GM18907 (cell line): Measurements from ENCODE around the gene LAMTOR4.
A peak's percentile ranks its signal among the peaks of the same experiment; 100 is the strongest.
"Not testable (repeated sequence)": the region's sequence is repeated elsewhere in the genome, so short reads cannot be mapped to it uniquely, and the experiment has no call there.

Experiments
- ATAC-seq: cut with Tn5 transposase; IDR thresholded peaks from one replicate; pipeline ENCODE4 v1.9.1; 2021; ENCODE audit warnings: mild to moderate bottlenecking, moderate library complexity; ENCODE audit not compliant: unreplicated experiment

Gene LAMTOR4

DNA sequence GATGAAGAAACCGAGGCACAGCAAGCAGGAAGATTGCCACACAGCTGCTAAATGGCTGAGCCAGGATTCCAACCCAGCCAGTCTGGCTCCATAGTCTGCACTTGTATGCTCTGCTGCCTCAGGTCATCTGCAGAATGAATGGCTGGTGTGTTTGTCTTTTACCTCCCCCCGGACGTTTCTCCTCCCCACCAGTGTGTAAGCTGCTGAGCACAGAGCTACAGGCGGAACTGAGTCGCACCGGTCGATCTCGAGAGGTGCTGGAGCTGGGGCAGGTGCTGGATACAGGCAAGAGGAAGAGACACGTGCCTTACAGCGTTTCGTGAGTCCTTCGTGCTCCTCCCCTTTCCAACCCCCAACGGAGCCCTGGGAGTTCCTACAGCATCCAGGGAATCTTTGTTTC, 26.7 kb upstream of the LAMTOR4 start:
- no peak for ATAC-seq

DNA sequence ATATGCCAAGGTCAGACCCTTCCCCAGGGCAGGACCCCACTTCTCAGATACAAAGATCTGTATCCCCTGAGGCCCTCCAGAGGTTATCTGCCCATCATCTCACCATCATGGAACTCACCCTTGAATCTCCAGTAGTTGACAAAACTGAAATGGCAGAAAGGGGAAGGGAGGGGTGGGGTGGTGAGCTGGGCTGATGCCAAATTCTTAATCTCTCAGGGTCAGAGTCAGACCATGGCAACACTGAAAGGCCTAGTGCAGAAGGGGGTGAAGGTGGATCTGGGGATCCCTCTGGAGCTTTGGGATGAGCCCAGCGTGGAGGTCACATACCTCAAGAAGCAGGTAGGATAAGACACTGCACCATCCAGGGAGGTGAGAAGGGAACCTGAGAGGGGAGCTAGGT, 26.1 kb upstream of the LAMTOR4 start:
- no peak for ATAC-seq

DNA sequence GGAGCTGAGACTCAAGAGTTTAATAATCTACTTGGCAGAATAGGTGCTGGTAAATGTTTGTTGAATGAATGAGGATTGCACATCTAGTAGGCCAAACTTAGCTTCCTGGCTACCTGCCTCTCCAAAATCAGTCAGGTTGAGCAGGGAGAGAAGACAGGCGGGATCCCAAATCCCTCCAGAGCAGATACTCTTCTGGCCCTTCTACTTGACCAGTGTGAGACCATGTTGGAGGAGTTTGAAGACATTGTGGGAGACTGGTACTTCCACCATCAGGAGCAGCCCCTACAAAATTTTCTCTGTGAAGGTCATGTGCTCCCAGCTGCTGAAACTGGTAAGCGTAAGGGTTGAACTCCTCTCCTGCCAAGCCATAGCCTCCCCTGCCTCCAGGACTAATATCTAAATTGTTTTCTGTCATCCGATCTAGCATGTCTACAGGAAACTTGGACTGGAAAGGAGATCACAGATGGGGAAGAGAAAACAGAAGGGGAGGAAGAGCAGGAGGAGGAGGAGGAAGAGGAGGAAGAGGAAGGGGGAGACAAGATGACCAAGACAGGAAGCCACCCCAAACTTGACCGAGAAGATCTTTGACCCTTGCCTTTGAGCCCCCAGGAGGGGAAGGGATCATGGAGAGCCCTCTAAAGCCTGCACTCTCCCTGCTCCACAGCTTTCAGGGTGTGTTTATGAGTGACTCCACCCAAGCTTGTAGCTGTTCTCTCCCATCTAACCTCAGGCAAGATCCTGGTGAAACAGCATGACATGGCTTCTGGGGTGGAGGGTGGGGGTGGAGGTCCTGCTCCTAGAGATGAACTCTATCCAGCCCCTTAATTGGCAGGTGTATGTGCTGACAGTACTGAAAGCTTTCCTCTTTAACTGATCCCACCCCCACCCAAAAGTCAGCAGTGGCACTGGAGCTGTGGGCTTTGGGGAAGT, 24.2 kb upstream of the LAMTOR4 start:
- ATAC-seq, result no peak

DNA sequence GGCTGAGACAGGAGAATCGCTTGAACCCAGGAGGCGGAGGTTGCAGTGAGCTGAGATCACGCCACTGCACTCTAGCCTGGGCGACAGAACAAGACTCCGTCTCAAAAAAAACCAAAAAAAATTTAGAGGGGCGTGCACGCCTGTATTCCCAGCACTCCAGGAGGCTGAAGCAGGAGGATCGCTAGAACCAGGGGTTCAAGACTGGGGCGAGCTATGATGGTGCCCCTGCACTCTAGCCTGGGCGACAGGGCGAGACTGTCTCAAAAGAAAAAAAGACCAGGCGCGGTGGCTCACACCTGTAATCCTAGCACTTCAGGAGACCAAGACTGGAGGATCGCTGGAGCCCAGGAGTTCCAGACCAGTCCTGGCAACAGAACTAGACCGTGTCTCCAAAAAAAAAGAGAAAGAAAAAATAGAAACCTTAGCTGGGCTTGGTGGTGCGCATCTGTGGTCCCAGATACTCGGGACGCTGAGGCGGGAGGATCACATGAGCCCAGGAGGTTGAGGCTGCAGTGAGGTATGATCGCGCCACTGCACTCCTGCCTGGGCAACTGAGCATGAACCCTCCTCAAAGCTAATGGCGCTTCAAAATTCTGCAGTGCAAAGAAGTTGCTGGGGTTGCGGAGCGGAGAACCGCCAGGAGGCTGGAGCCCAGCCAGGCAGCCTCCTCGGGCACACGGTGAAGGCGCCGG, 22.3 kb upstream of the LAMTOR4 start:
- peak; percentile 28 for ATAC-seq

DNA sequence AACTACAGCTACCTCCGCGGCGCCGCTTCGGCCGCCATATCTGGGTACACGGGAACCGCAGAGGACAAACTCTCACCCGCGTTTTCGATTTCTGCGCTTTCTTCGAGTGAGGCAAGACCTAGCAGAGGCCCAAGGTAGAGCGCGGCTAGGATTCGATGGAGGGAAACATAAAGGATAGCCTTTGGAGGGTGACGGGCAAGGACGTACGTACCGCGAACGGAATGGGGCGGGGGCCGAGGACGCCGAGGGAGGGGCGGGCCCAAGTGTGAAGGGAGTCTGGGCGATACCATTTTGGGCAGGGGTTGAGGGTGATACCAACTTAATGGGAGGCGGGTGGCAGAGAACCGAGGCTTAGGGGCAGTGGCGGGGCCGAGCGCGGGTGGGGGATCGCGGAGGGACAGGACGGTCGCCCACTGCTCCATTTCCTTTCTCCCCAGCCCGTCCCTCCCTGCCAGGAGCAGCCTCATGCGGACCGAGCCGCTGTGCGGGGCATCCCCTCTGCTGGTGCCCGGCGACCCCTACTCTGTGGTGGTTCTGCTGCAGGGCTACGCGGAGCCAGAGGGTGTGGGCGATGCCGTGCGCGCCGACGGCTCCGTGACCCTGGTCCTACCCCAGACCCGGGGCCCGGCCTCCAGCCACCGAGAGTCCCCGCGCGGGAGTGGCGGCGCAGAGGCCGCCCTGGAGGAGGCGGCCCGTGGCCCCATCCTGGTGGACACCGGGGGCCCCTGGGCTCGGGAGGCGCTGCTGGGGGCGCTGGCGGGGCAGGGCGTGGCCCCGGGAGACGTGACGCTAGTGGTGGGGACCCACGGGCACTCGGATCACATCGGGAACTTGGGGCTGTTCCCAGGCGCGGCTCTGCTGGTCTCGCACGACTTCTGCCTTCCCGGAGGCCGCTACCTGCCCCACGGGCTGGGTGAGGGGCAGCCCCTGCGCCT, 21.5 kb upstream of the LAMTOR4 start, which contains the start of gene MBLAC1:
MBLAC1 (plus strand) TSS at position 37 of the 935 bp plus-strand sequence; CDS start at position 466, 429 bp downstream.
- ATAC-seq, result peak; percentile 69

DNA sequence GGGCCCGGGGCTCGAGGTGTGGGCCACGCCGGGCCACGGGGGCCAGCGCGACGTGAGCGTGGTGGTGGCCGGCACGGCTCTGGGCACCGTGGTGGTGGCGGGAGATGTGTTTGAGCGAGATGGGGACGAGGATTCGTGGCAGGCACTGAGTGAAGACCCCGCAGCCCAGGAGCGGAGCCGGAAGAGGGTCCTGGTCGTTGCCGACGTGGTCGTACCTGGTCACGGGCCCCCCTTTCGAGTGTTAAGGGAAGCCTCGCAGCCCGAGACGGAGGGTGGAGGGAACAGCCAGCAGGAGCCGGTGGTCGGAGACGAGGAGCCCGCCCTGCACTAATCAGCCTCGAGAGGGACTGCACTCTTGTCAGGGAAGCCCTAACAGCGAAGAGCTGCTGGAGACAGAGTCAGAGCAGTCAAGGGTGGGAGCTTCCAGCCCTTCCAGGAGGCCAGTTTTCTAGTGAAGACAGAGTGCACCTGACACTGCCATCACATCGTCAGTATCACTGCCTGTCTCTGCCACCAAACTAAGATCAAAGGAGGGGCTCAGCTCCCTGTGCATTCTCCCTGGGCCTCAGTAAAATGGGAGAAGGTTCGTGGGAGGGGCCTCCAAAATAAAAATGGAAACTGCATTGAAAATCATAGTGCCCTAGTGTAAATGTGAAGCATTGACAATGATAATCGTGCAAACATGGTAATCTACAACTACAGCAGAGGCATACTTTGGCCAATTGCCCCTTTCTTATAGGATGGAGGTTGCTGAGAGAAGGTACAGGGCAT, 20.7 kb upstream of the LAMTOR4 start:
- no peak for ATAC-seq

DNA sequence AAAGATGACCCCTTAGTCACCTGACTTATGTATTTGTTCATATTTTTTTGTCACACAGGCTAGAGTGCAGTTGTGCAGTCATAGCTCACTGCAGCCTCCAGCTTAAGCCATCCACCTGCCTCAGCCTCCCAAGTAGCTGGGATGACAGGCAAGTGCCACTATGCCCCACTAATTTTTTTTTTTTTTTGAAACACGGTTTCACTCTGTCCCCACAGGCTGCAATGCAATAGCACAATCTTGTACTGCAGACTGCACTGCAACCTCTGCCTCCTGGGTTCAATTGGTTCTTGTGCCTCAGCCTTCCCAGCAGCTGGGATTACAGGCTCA, 20.1 kb upstream of the LAMTOR4 start:
- ATAC-seq, result no peak

DNA sequence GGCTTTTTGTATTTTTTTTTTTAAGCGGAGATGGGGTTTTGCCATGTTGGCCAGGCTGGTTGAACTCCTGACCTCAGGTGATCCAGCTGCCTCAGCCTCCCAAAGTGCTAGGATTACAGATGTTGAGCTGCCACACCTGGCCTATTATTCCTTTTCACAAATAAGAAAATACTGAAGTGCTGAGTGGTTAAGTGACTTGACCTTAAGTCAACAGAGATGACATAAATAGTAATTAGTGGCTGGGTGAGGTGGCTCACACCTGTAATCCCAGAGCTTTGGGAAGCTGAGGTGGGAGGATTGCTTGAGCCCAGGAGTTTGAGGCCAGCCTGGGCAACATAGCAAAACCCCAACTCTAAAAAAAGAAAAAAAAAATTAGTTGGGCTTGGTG, 18.5 kb upstream of the LAMTOR4 start:
- ATAC-seq, result not testable (repeated sequence)

DNA sequence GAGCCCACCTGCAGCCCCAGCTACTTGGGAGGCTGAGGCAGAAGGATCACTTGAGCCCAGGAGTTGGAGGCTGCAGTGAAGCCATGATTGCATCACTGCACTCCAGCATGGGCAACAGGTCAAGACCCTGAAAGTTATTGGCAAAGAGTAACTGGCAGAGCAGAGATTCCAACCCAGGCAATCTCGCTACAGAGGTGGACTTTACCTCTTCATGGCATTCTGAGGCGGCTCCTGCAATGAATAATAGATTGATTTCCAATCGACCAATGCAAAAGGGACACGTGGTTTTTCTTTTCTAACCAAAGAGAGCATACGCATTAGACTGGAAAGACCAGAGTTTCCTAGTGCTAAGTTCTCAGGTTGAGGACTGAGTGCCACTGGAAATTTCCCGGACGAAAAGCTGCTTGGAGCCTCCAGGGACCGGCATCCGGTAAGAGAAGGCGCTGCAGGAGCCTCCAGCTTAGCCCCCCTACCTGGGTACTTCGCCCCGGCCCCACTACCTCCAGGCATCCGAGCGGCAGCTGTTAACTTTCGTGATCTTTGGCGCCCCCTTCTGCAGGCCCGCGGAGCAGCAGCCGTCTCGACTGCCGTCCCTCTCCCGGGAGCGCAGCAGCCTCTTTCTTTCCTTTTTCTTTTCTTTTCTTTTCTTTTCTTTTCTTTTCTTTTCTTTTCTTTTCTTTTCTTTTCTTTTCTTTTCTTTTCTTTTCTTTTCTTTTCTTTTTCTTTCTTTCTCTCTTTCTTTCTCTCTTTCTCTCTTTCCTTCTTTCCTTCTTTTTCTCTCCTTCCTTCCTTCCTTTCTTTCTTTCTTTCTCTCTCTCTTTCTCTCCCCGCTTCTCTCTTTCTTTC, 17.9 kb upstream of the LAMTOR4 start:
- ATAC-seq, result no peak

DNA sequence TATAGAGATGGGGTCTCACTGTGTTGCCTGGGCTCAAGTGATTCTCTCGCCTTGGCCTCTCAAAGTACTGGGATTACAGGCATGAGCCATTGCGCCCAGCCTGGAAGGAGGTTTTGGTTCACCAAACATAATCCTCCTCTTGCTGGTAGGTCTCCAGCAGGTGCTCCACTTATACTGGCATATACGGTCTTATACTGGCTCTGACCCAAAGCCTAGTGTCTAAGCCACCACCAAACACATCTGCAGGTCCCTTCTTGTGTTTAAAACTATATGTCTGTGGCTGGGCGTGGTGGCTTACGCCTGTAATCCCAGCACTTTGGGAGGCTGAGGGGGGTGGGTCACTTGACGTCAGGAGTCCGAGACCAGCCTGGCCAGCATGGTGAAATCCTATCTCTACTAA, 16.6 kb upstream of the LAMTOR4 start:
- no peak for ATAC-seq

DNA sequence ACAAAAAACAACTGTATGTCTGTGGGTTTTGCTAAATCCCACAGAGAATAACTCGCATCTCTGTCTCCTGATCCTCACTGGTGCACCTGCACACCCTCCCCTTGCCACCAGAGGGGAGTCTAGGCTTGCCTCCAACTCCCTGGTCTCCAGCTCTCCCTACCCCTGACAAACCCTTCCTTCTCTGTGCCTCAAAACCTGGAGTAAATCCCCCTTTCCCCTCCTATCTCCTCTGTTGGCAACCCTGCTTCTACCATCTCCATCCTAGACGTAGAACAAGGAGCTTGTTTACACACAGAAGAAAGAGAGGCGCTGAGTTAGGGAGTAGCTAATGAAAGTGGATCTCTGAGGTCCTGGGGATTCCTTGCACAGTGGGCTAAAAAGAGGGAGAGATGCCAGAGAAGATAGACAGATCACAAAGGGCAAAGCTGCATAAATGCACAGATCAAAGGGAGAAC, 16.0 kb upstream of the LAMTOR4 start:
- ATAC-seq, result peak; percentile 75

DNA sequence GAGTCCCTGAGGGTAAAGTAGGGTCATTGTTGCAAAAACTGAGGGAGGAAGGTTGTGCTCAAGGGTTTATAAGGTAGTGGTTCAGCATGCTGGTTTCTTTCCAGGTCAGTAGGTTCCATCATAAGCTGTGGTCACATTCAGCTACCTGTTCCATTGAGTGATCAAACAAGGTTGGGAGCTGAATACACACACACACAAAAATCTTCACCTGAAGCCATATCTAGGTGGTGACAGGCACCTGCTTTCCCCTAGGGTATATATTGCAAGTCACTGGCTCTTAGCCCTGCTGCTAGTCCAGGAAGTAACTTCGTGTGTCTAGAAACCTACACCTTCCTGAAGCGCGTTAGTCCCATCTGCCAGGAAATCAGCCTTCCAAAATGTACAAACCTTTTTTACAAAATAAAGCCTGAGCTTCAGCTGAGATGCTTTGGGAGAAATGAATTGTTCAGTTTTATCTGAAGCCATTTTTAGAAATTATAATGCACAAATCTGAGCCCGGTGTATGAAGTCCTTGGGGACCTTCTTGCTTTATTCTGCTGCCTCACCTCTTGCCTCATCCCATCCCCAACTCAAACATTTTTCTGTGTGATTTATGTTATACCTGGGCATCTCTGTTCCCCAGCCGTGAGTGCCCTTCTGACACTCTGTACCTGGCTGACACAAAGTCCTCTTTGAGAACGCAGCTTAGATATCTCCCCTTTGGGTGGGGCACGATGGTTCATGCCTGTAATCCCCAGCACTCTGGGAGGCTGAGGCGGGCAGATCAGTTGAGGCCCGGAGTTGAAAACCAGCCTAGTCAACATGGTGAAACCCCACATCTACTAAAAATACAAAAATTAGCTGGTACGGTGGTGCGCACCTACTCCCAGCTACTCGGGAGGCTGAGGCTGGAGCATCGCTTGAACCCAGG, 10.6 kb upstream of the LAMTOR4 start:
- no peak for ATAC-seq

DNA sequence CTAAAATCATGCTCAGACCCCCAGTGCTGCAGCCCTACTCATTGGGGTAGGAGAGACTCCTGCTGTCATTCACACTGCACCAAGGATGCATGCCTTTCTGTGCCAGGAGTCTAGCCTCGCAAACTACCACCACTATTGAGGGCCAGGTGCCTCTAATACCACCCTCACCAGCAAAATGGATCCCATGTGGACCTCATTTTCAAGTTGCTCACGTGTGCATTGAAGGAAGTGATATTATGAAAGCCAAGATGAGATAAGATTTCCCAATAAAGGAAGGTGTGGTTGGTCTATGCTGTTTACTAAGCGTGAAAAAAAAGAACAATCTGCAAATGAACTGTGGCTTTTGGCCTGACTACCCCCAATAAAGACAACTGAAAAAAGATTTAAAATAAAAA, 7.2 kb upstream of the LAMTOR4 start:
- ATAC-seq, result no peak

DNA sequence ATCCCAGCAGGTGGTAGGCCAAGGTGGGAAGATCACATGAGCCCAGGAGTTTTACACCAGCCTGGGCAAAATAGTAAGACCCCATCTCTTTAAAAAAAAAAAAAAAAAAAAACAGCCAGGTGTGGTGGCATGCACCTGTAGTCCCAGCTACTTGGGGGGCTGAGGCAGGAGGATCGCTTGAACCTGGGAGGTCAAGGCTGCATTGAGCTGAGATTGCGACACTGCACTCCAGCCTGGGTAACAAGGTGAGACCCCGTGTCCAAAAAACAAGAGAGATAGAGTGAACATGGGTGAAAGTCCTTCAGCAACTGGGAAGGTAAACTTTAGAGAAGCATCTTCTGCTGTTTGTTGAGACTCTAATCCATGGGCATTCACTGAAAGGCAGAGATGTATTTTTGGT, 6.3 kb upstream of the LAMTOR4 start:
- no peak for ATAC-seq

DNA sequence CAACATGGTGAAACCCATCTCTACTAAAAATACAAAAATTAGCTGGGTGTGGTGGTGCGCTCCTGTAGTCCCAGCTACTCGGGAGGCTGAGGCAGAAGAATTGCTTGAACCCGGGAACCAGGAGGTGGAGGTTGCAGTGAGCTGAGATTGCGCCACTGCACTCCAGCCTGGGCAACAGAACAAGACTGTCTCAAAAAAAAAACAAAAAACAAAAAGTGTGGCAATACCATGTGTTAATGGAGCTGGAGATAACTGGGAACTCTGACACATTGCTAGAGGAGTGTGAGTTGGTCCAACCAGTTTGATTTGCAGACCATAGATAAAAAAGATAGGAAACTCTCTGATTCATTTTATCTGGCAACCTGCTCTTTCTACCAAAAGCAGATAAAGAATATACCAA, 2.4 kb upstream of the LAMTOR4 start:
- not testable (repeated sequence) for ATAC-seq

DNA sequence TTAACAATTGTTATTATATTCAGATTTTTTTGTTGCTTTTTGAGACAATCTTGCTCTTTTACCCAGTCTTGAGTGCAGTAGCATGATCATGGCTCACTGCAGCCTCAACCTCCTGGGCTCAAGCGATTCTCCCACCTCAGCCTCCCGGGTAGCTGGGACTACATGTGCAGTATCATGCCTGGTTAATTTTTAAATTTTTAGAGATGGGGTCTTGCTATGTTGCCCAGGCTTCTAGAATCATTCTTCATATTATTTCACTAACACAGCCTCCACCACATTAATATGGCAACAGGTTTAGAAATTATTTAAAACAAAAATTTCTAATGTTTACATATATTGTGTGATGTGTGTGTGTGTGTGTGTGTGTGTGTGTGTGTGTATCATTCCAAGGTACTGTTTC, 1.4 kb upstream of the LAMTOR4 start:
- no peak for ATAC-seq

DNA sequence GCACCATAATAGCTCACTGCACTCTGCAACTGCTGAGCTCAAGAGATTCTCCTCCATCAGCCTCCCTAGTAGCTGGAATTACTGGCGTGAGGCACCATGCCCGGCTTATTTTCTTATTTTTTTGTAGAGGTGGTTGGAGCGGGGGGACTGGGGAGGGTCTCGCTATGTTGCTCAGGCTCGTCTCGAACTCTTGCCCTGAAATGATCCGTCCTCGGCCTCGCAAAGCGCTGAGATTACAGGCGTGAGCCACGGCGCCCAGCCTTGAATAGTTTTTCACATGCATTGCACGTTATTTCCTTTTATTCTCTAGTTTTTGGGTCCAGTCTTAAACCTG, 526 bp upstream of the LAMTOR4 start:
- no peak for ATAC-seq

DNA sequence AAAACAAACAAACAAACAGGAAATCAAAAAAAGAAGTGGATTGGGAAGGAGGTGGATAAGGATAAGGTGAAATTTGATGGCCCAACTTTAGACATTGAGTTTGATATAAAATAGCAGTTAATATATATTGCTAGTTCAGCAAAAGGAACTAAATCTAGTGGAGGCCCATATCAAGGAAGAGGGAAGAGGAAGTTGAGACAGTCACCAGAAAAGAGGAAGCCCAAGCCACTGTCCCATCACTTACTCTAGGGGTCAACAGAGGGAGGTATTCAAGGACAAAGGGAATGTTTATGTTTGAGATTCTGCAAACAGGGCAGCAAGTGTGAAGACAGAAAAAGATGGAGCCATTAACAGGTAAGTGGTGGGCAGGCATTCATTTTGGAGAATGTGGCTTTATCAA, 3.7 kb downstream of the LAMTOR4 start:
- no peak for ATAC-seq
